Measurements from ENCODE around the gene VDAC1.

- TF ChIP-seq EP300 (IDR thresholded peaks at IDR 0.05) (no peak), POLR2A (IDR thresholded peaks at IDR 0.05; ENCODE audit: low read depth) (no peak), CTCF (IDR thresholded peaks at IDR 0.05) (no peak)
These were observed 12.2 kb downstream of the VDAC1 start for GRCh38 chr5:133992429-133993155.
